ENCODE measurements around the gene CACNG1.

CACNG1 gene

DNA sequence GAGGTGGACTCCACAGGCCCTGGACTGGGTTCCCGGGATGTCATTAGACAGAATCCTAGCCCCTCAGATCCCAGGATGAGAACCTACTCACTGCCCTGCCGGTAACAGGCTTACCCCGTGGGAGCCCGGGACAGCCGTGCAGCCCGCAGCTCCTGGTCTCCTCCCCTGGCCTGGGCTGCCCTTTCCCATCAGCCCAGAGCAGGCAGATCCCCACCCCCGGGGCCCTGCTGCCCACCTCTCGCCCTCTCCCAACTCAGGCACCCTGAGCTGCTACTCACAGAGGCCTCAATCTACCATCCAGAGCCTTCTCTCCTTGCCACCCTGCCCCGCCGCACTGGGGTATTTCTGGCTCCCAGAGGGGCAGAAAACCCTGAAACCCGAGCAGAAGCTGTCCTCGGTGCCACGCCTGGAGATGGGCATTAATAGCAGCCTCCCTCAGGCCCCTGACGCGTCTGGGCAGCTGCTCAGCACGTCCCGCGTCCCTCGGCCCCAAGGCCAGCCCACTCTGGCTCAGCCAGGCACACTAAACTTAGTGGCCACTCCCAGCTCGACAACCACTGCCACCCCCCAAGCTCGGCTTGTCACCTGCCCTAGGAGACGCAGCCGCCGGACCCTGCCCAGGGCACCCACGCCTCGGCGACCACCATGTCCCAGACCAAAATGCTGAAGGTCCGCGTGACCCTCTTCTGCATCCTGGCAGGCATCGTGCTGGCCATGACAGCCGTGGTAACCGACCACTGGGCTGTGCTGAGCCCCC is at the start of gene CACNG1:
TSS of gene CACNG1 (plus strand) at position 539 of the 757 bp plus-strand sequence. CDS start at position 646, 107 bp downstream.
- H3K27ac Mint-ChIP-seq = no peak within 1 kb of the TSS
- no peaks in the 10 kb centered on the region for H3K27me3 Mint-ChIP-seq
- ATAC-seq (no peak), DNase-seq (no peak)
- no peak within 1 kb of the TSS for H3K4me3 Mint-ChIP-seq
- H3K36me3 Mint-ChIP-seq (ENCODE audit: low read depth) = peaks cover 5% of the 10 kb centered on the region
- H3K9me3 Mint-ChIP-seq = peaks cover 8% of the 10 kb centered on the region
- H3K4me1 Mint-ChIP-seq = no peaks in the 10 kb centered on the region

DNA sequence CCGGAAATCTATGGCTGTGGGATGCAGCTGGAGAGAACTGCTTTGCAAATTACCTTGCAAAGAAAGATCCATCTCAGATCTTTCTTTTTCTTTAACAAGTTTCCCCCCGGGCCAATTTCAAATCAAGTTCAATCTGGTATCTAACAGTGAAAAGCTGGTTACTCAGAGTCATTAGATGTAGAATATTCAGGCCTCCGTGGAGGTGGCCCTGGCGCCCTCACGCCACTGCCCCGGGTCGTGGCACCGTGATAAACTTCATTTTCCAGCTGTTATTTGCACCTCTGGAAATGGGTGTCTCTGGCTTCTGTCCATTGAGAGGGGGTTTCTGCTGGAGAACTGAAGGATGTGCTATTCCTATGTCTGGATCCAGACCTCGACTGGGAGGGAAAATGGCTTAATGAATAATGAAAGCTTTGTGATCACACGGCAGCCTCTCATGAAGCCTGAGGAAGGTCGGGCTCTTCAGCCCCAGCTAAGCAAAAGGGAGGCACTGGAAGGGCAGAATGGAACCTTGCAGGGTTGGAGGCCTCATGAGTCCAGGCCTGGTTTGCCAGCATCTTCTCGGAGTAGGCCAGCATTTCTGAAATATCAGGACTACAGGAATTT is 49.3 kb upstream of the CACNG1 start:
- Mint-ChIP-seq H3K36me3 (ENCODE audit: low read depth) (no peaks in the 10 kb centered on the region), H3K9me3 (no peaks in the 10 kb centered on the region), H3K4me3 (no peak overlapping the region), H3K4me1 (no peaks in the 10 kb centered on the region), H3K27me3 (peaks cover 11% of the 10 kb centered on the region), H3K27ac (no peak overlapping the region)
- DNase-seq (no peak), ATAC-seq (no peak)

DNA sequence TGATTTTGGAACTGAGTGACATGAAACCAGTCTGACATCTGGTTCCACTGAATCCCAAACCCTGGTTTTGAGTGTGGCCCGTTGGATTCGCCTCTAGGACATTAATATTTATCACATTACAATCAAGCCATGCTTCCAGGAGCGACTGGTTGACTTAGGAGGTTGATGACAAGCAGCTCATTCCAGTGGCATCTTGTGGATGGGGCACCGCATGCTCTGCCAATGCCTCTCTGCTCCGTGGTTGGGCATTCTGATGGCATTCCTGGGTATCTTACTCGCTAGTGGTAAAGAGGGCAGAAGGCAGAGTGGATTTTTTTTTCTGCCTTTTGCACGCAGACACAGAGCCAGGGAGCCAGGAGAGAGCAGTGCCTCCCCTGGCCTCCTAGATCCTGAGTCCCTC is 48.4 kb upstream of the CACNG1 start:
- DNase-seq = no peak
- ATAC-seq = no peak

GRCh38 chr17:66996926-66997325 is 47.4 kb upstream of the CACNG1 start:
- Mint-ChIP-seq H3K36me3 (ENCODE audit: low read depth) (no peaks in the 10 kb centered on the region), H3K4me3 (no peak overlapping the region), H3K27me3 (peaks cover 3% of the 10 kb centered on the region), H3K4me1 (no peaks in the 10 kb centered on the region), H3K27ac (no peak overlapping the region), H3K9me3 (no peaks in the 10 kb centered on the region)
- DNase-seq = no peak
- ATAC-seq = no peak

More for the DNA sequence above, 48.4 kb upstream of the CACNG1 start:
- H3K36me3 Mint-ChIP-seq (ENCODE audit: low read depth) = no peaks in the 10 kb centered on the region
- no peaks in the 10 kb centered on the region for H3K4me1 Mint-ChIP-seq
- H3K27ac Mint-ChIP-seq = no peak overlapping the region
- peaks cover 7% of the 10 kb centered on the region for H3K27me3 Mint-ChIP-seq
- H3K4me3 Mint-ChIP-seq = no peak overlapping the region
- H3K9me3 Mint-ChIP-seq = no peaks in the 10 kb centered on the region

DNA sequence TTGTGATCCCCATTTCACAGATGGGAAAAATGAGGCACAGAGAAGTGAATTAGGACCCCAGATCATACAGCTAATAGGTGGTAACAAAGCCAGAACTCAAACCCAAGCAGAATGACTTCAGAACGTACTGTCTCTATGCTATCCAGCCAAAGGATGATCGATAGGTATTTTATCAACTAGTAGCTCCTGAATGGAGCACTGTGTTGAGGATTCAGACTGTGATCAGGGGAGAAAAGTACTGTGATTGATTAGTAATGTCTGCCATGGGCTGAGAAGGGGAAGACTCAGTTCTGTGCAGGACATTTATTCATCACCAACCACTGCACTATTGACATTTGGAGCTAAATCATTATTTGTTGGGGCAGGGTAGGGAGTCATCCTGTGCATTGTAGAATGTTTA is 41.1 kb upstream of the CACNG1 start:
- Mint-ChIP-seq H3K27ac (no peak overlapping the region), H3K27me3 (no peaks in the 10 kb centered on the region), H3K4me1 (no peaks in the 10 kb centered on the region), H3K36me3 (ENCODE audit: low read depth) (no peaks in the 10 kb centered on the region), H3K9me3 (no peaks in the 10 kb centered on the region), H3K4me3 (no peak overlapping the region)
- DNase-seq (no peak), ATAC-seq (no peak)

DNA sequence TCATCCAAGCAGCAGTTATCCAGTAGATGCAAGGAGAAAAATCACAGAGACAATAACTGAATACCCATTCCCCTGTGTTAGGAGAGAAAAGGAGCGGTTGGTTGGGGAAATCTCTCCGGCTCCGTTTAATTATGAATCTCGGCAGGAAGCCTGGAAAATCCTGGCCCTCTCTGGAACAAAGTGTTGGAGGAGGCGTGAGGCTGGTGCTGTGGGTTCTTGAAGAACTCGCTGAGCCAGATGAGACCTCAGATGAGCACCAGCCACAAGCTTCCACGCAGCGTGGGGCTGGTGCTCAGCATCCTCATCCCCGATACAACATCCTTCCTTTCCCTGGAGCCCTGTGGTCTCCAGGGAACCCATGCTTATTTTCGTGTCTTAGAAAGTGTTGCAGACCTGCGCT is 40.2 kb upstream of the CACNG1 start:
- ATAC-seq (no peak), DNase-seq (no peak)
- Mint-ChIP-seq H3K4me3 (no peak overlapping the region), H3K36me3 (ENCODE audit: low read depth) (no peaks in the 10 kb centered on the region), H3K27me3 (no peaks in the 10 kb centered on the region), H3K9me3 (no peaks in the 10 kb centered on the region), H3K4me1 (no peaks in the 10 kb centered on the region), H3K27ac (no peak overlapping the region)

DNA sequence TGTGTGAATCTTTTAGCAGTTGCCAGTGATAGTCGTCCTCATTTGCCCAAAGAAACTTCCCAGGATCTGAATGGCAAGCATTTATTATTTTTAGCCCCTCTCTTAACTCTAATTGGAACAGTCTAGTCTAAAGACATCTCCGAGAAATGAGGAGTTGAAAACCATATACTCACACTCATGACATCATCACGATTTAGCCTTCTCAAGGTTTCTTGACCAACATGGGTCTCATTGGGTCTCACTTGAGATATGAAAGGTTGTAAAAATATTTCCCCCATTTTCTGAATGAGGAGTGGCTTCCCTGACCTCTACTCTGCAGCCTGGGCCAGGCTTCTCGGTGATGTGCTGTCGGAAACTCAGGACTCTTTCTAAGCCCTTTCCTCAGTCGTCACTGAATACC is 37.1 kb upstream of the CACNG1 start:
- no peak for DNase-seq
- Mint-ChIP-seq H3K4me3 (no peak overlapping the region), H3K4me1 (no peaks in the 10 kb centered on the region), H3K27me3 (peaks cover 11% of the 10 kb centered on the region), H3K9me3 (no peaks in the 10 kb centered on the region), H3K36me3 (ENCODE audit: low read depth) (no peaks in the 10 kb centered on the region), H3K27ac (no peak overlapping the region)
- no peak for ATAC-seq

GRCh38 chr17:67008101-67008500 is 36.3 kb upstream of the CACNG1 start:
- no peak overlapping the region for H3K4me3 Mint-ChIP-seq
- DNase-seq = no peak
- H3K4me1 Mint-ChIP-seq = no peaks in the 10 kb centered on the region
- no peak overlapping the region for H3K27ac Mint-ChIP-seq
- ATAC-seq = no peak
- no peaks in the 10 kb centered on the region for H3K36me3 Mint-ChIP-seq (ENCODE audit: low read depth)
- no peaks in the 10 kb centered on the region for H3K9me3 Mint-ChIP-seq
- H3K27me3 Mint-ChIP-seq = peaks cover 11% of the 10 kb centered on the region

DNA sequence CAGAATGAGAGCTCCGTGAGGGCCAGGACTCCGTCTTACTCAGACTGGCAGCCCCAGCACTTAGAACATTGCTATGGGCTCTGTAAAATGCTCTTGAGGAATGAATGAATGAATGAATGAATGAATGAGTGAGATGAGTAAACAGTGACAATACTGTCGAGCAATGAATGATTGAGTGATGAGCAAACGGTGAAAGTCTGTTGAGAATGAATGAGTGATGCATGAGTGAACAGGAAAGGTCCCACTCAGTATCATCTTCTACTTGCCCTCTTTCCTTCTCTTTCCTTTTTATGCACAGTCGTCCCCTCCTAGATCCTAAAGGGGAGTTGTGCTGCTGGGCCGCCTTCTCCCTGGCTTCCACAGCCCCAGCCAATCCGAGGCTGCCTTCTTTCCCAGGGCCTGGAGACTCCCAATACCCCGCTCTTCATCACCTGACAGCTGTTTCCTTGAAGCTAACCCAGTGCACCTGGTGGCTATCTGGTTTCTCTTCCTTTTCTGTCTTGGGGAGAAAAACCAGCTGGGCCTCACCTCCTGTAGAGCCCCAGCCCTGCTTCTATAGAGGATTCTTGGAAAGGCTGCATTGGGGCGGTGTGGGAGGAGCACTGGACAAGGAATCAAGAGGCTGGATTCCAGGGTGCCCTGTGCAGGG is 32.7 kb upstream of the CACNG1 start:
- Mint-ChIP-seq H3K4me3 (no peak overlapping the region), H3K27ac (no peak overlapping the region), H3K27me3 (peaks cover 11% of the 10 kb centered on the region), H3K9me3 (no peaks in the 10 kb centered on the region), H3K4me1 (no peaks in the 10 kb centered on the region), H3K36me3 (ENCODE audit: low read depth) (no peaks in the 10 kb centered on the region)
- DNase-seq (no peak), ATAC-seq (no peak)

DNA sequence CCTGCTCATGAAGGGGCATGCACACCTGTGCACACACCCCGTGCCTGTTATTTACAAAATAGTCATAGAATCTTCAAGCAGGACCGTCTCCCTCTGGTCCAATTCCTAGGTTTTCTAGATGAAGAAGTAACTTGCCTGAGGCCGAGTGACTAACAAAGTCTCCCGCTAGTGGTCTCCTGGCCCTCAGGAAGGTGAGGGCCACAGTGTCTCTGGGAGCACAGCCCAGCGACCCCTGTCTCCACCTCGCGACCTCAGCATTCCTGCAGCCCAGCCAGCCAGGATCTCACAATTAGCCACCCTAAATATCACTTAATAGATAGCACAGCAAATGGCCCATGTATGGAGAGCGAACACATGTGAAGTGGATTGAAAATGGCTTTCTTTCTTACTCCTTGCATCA is 30.5 kb upstream of the CACNG1 start:
- H3K4me1 Mint-ChIP-seq = no peaks in the 10 kb centered on the region
- no peak overlapping the region for H3K27ac Mint-ChIP-seq

DNA sequence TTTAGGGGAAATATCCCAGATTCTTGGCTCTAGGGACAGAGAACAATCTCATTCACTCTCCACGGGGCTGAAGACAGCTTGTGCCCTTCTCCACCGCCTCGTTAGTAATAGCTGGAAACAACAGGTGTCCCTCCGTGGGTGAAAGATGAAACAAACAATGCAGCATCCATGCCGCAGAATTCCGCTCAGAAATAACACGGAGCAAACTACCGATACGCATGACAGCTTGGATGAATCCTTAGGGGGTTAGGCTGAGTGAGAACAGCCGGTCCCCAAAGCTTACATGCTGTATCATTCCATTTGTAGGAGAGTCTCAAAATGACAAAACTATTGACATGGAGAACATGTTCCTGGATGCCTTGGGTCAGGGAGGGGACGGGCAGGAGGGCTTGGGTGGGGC is 29.4 kb upstream of the CACNG1 start:
- ATAC-seq (no peak), DNase-seq (no peak)
- Mint-ChIP-seq H3K27ac (no peak overlapping the region), H3K27me3 (peaks cover 11% of the 10 kb centered on the region), H3K4me3 (no peak overlapping the region), H3K36me3 (ENCODE audit: low read depth) (no peaks in the 10 kb centered on the region), H3K4me1 (no peaks in the 10 kb centered on the region), H3K9me3 (no peaks in the 10 kb centered on the region)

More for the DNA sequence above, 30.5 kb upstream of the CACNG1 start:
- H3K36me3 Mint-ChIP-seq (ENCODE audit: low read depth) = no peaks in the 10 kb centered on the region
- ATAC-seq (no peak), DNase-seq (no peak)
- H3K4me3 Mint-ChIP-seq = no peak overlapping the region
- no peaks in the 10 kb centered on the region for H3K9me3 Mint-ChIP-seq
- peaks cover 11% of the 10 kb centered on the region for H3K27me3 Mint-ChIP-seq

DNA sequence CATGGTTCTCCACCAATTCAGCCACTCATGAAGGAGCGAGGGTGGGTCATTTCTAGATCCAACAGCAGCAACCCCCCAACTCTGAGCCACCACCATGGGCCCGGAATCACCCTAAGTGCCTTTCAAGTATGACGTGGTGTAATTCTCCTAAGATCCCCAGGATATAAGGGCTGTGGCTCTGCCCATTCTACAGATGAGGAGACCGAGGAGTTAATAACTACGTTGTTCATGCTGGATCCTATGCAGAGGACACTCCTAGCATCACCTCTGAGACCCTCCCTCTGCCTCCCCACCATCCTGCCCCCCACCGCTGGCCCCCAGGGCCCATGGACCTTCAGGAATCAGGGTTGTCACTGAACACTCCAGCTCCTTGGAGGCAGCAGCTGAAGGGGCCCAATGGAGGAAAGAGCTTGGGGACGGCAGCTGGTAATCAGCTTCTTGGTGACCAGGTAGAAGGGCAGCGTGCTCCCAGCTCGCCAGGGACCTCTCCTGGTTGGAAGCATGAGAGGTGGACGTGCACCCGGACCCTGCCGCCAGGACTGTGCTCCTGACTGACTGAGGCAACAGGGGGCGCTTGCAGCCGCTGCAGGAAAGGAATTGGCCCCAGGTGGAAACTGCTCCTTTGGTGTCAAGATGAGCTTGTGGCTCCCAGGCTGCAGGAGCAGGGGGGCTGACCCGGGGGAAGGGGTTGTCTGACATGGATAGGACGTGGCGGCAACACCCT is 28.2 kb upstream of the CACNG1 start:
- H3K9me3 Mint-ChIP-seq = no peaks in the 10 kb centered on the region
- H3K4me1 Mint-ChIP-seq = no peaks in the 10 kb centered on the region
- no peak overlapping the region for H3K4me3 Mint-ChIP-seq
- H3K36me3 Mint-ChIP-seq (ENCODE audit: low read depth) = no peaks in the 10 kb centered on the region
- DNase-seq (no peak), ATAC-seq (no peak)
- H3K27ac Mint-ChIP-seq = no peak overlapping the region
- peaks cover 8% of the 10 kb centered on the region for H3K27me3 Mint-ChIP-seq

- no peaks in the 10 kb centered on the region for H3K36me3 Mint-ChIP-seq (ENCODE audit: low read depth)
- H3K4me3 Mint-ChIP-seq = no peak overlapping the region
- H3K27me3 Mint-ChIP-seq = no peaks in the 10 kb centered on the region
- no peak for DNase-seq
- H3K9me3 Mint-ChIP-seq = no peaks in the 10 kb centered on the region
- ATAC-seq = no peak
- H3K4me1 Mint-ChIP-seq = no peaks in the 10 kb centered on the region
- no peak overlapping the region for H3K27ac Mint-ChIP-seq
Measured at GRCh38 chr17:67017910-67018309, 26.4 kb upstream of the CACNG1 start.

DNA sequence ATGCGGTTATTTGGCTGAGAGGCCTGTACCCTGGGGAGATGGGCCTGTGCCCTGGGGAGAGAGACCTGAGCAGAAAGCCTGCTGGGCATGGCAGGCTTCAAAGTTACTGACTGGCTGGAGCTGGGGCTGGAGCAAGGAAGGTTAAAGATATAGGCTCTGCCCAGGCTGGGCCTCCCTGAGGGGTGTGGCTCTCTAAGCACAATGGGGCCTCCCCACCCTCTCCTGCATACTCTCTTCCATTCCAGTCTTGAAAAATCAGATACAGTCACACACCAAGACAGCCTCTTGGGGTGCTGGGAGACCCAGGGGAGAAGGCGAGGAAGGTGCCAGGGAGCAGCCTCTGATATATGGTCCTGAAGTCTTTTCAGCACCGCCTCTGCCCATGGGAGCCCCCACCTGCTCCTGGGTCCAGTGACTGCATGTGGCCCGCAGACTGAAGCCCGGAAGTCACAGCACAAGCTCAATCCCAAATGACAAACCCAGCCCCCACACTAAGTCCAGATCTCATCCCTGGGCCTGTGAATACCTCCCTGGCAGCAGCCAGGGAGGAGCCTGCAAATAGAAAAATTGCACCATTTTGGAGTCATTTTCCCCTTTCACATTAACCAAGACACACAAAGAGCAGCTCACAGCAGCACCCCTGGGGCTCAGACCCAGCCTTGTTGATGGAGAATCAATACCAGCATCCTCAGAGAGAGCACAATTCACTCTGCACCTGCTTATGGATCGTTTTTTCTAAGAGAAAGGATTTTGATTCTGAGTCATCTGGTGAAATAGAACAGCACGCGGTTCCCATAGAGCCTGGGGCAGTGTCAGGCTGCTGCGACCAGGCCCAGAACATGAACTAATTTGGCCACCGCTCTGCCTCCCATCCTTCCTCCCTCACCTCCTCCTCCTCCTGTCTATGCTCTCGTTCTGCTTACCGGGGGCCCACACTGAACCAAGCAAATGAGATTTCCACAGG is 25.6 kb upstream of the CACNG1 start:
- no peak overlapping the region for H3K4me3 Mint-ChIP-seq
- H3K36me3 Mint-ChIP-seq (ENCODE audit: low read depth) = no peaks in the 10 kb centered on the region
- no peak for ATAC-seq
- H3K9me3 Mint-ChIP-seq = no peaks in the 10 kb centered on the region
- H3K4me1 Mint-ChIP-seq = no peaks in the 10 kb centered on the region
- no peaks in the 10 kb centered on the region for H3K27me3 Mint-ChIP-seq
- H3K27ac Mint-ChIP-seq = no peak overlapping the region
- no peak for DNase-seq

Measured in activated naive CD8-positive, alpha-beta T cell treated with anti-CD3 and anti-CD28 coated beads, Interleukin-2, amount 50 U/mL, for 24 hours (primary cell).